HepG2 (cell line): ENCODE data around the gene PARM1. TPM values are rescaled to one million over a fixed set of nuclear protein-coding genes. Genes with fewer than 3 reads are reported as not detected.

ENCODE experiments used
- AHDC1 ChIP-seq: sonication (generic); formaldehyde crosslinking; IDR thresholded peaks from 2 replicates; pipeline ENCODE4 v1.5.1; 2020; ENCODE audit warnings: mild to moderate bottlenecking, missing genetic modification reagents, borderline replicate concordance
- AKAP8 ChIP-seq: sonication (generic); formaldehyde crosslinking; IDR thresholded peaks from 2 replicates; pipeline ENCODE4 v1.5.1; 2020; ENCODE audit warnings: mild to moderate bottlenecking, missing genetic modification reagents
- CHD4 ChIP-seq: fragments of 200-600 bp; sonication (generic); IDR thresholded peaks from 2 replicates; pipeline ENCODE4 v1.7.0; 2017; ENCODE audit warnings: mild to moderate bottlenecking, low read length, borderline replicate concordance
- EZH2 ChIP-seq: conservative IDR thresholded peaks from 2 replicates; pipeline ENCODE4 v1.6.1; 2012; ENCODE audit warnings: mild to moderate bottlenecking, low read depth, low read length, moderate library complexity
- MAFF ChIP-seq: IDR thresholded peaks from 2 replicates; pipeline ENCODE4 v1.6.1; 2011; ENCODE audit warnings: low read depth, low read length, improper control_type of control experiment
- MAZ ChIP-seq, 2 experiments: sonication (generic) in 1 of 2; formaldehyde crosslinking in 1 of 2; IDR thresholded peaks; 2 replicates each; pipeline versions ENCODE4 v1.5.0 to v1.6.1; 2012 to 2020; ENCODE audit warnings: low read depth in 2 of 2, mild to moderate bottlenecking in 2 of 2, borderline replicate concordance in 1 of 2, improper control_type of control experiment in 1 of 2, low read length in 1 of 2, missing genetic modification reagents in 1 of 2, moderate library complexity in 1 of 2
- MIER2 ChIP-seq: IDR thresholded peaks from 2 replicates; pipeline ENCODE4 v1.6.1; 2016; ENCODE audit warnings: missing biosample characterization, missing genetic modification reagents
- NFATC3 ChIP-seq: sonication (generic); formaldehyde crosslinking; IDR thresholded peaks from 2 replicates; pipeline ENCODE4 v1.5.1; 2020; ENCODE audit warnings: mild to moderate bottlenecking, missing genetic modification reagents
- REPIN1 ChIP-seq: sonication (generic); formaldehyde crosslinking; IDR thresholded peaks from 2 replicates; pipeline ENCODE4 v1.8.0; 2022; ENCODE audit warnings: missing genetic modification reagents, low read depth, mild to moderate bottlenecking, borderline replicate concordance
- RXRB ChIP-seq: IDR thresholded peaks from 2 replicates; pipeline ENCODE4 v1.6.1; 2016; ENCODE audit warnings: borderline replicate concordance, missing genetic modification reagents, missing compliant biosample characterization
- SIX1 ChIP-seq: sonication (generic); formaldehyde crosslinking; IDR thresholded peaks from 2 replicates; pipeline ENCODE4 v1.4.0; 2020; ENCODE audit warnings: missing genetic modification reagents, borderline replicate concordance
- XBP1 ChIP-seq: sonication (generic); formaldehyde crosslinking; IDR thresholded peaks from 2 replicates; pipeline ENCODE4 v1.5.0; 2020; ENCODE audit warnings: missing genetic modification reagents
- ZBTB7B ChIP-seq: sonication (generic); formaldehyde crosslinking; IDR thresholded peaks from 2 replicates; pipeline ENCODE4 v1.4.0; 2020; ENCODE audit warnings: missing genetic modification reagents
- ZNF510 ChIP-seq: sonication (generic); formaldehyde crosslinking; IDR thresholded peaks from 2 replicates; pipeline ENCODE4 v1.4.0; 2020; ENCODE audit warnings: low read depth, mild to moderate bottlenecking, missing genetic modification reagents
- ZNF577 ChIP-seq: sonication (generic); formaldehyde crosslinking; IDR thresholded peaks from 2 replicates; pipeline ENCODE4 v1.4.0; 2020; ENCODE audit warnings: mild to moderate bottlenecking, low read depth, missing genetic modification reagents, borderline replicate concordance
- ZSCAN22 ChIP-seq: sonication (generic); formaldehyde crosslinking; IDR thresholded peaks from 2 replicates; pipeline ENCODE4 v1.4.0; 2020; ENCODE audit warnings: mild to moderate bottlenecking, missing genetic modification reagents
- ZSCAN29 ChIP-seq: sonication (generic); formaldehyde crosslinking; conservative IDR thresholded peaks from 2 replicates; pipeline ENCODE4 v1.4.0; 2020; ENCODE audit warnings: mild to moderate bottlenecking, missing genetic modification reagents
- ZZZ3 ChIP-seq: sonication (generic); formaldehyde crosslinking; IDR thresholded peaks from 2 replicates; pipeline ENCODE4 v1.4.0; 2020; ENCODE audit warnings: missing genetic modification reagents, mild to moderate bottlenecking, borderline replicate concordance
- polyA plus RNA-seq, 8 experiments: library from polyadenylated mRNA; depleted of rRNA in 3 of 8; stranded (reverse) in 7 of 8; unstranded in 1 of 8; fragments of >200 nt; fragmentation: Illumina TruSeq in 4 of 8; extraction: Trizol in 4 of 8; gene quantifications; 2 replicates each; pipeline versions ENCODE4 v1.2.1 to v1.2.3, GENCODE V29; 2011 to 2016; ENCODE audit warnings: low read depth in 4 of 8, missing spikeins in 1 of 8, mixed read lengths in 1 of 8; ENCODE audit not compliant: insufficient read depth in 1 of 8
- total RNA-seq, 5 experiments: library from RNA; depleted of rRNA; stranded (reverse); fragments of >200 nt; fragmentation: Illumina TruSeq; extraction: Trizol; gene quantifications; 2 replicates each; pipeline ENCODE4 v1.2.3, GENCODE V29; 2016; ENCODE audit warnings: low read depth in 1 of 5
- TF ChIP-seq, protein P1 (sequence below), 2 experiments: fragments of 450-650 bp in 1 of 2; sonication (generic) in 1 of 2; formaldehyde crosslinking; IDR thresholded peaks; 2 replicates each; pipeline versions ENCODE4 v1.5.0 to v1.8.0; 2020 to 2022; ENCODE audit warnings: mild to moderate bottlenecking in 1 of 2, missing genetic modification reagents in 1 of 2
- TF ChIP-seq, protein P2 (sequence below): IDR thresholded peaks from 2 replicates; pipeline ENCODE4 v1.6.1; 2016; ENCODE audit warnings: mild to moderate bottlenecking, missing biosample characterization, missing genetic modification reagents
- TF ChIP-seq, protein P3 (sequence below): sonication (generic); formaldehyde crosslinking; IDR thresholded peaks from 2 replicates; pipeline ENCODE4 v1.4.0; 2020; ENCODE audit warnings: missing genetic modification reagents; ENCODE audit errors: not compliant biosample characterization

PARM1 gene
- total and polyA plus RNA-seq, 2 of the 13 experiments (the other 11 are each of a cell fraction or from before 2014, with no cell fraction given), result not detected

DNA sequence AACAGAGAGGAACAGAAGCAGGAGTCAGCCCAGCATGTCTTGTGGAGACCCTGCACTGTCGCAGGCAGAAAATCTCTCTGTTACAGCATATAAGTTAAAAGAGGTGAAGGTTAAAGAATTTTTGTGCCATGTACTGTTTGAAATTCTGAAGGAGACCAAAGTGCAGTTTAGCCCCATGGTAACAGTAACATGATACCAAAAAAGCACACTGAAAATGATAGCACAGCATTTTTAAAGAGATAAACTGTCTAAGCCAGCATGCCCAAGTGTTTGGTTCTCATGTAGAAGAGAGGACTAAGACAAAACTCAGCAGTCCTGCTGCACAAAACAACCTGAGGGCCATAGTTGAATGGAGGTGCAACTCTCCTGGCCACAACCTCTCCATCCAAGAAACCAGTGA, 41.9 kb upstream of the PARM1 start (continued):
- TF ChIP-seq EZH2, result no peak
- peak; percentile 64; the same call in 1 of the 2 replicates for TF ChIP-seq MAFF
- TF ChIP-seq ZNF510, result no peak
- TF ChIP-seq, protein P1, sequence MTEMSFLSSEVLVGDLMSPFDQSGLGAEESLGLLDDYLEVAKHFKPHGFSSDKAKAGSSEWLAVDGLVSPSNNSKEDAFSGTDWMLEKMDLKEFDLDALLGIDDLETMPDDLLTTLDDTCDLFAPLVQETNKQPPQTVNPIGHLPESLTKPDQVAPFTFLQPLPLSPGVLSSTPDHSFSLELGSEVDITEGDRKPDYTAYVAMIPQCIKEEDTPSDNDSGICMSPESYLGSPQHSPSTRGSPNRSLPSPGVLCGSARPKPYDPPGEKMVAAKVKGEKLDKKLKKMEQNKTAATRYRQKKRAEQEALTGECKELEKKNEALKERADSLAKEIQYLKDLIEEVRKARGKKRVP (CRISPR knock-in tag; IDR thresholded peaks at IDR 0.05), result no peak
- TF ChIP-seq, protein P2, sequence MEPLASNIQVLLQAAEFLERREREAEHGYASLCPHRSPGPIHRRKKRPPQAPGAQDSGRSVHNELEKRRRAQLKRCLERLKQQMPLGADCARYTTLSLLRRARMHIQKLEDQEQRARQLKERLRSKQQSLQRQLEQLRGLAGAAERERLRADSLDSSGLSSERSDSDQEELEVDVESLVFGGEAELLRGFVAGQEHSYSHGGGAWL (CRISPR knock-in tag), result no peak
- TF ChIP-seq ZNF577 (CRISPR knock-in tag), result no peak
- TF ChIP-seq RXRB (CRISPR knock-in tag), result peak; percentile 15; the same call in 1 of the 2 replicates
- TF ChIP-seq CHD4, result no peak
- no peak for TF ChIP-seq ZSCAN29 (CRISPR knock-in tag)
- TF ChIP-seq ZBTB7B (CRISPR knock-in tag), result no peak
- no peak for TF ChIP-seq MIER2 (CRISPR knock-in tag)
- no peak for TF ChIP-seq MAZ (IDR thresholded peaks at IDR 0.05; ENCODE audit: borderline replicate concordance, low read depth, low read length)
- TF ChIP-seq MAZ (CRISPR knock-in tag; IDR thresholded peaks at IDR 0.05; ENCODE audit: low read depth), result no peak
- TF ChIP-seq, protein P3, sequence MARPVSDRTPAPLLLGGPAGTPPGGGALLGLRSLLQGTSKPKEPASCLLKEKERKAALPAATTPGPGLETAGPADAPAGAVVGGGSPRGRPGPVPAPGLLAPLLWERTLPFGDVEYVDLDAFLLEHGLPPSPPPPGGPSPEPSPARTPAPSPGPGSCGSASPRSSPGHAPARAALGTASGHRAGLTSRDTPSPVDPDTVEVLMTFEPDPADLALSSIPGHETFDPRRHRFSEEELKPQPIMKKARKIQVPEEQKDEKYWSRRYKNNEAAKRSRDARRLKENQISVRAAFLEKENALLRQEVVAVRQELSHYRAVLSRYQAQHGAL, result no peak
- 0 out of 2 replicates have a peak, but pooled peaks have one; percentile 19 for TF ChIP-seq REPIN1 (CRISPR knock-in tag)
- TF ChIP-seq ZSCAN22 (CRISPR knock-in tag), result no peak
- no peak for TF ChIP-seq AHDC1 (CRISPR knock-in tag)
- no peak for TF ChIP-seq XBP1
- no peak for TF ChIP-seq NFATC3 (CRISPR knock-in tag)
- peak; percentile 96 for TF ChIP-seq SIX1 (CRISPR knock-in tag)
- TF ChIP-seq ZZZ3 (CRISPR knock-in tag), result no peak
- TF ChIP-seq AKAP8 (CRISPR knock-in tag), result no peak
